Retinal pigment epithelial cell (primary cell): ENCODE measurements around the gene TNPO3.

ENCODE experiments used
- DNase-seq: peaks from one replicate; pipeline ENCODE4 v3.0.0-alpha.2; 2010; ENCODE audit warnings: low read depth
- H3K4me3 ChIP-seq: 2 replicates; pipeline ENCODE4 v1.5.1; 2011; ENCODE audit warnings: mild to moderate bottlenecking, low read length, control low read depth, moderate library complexity
- TF ChIP-seq, protein P1 (sequence below): conservative IDR thresholded peaks from 2 replicates; pipeline ENCODE4 v1.5.1; 2011; ENCODE audit warnings: low read depth, low read length, control low read depth, inconsistent platforms

The TNPO3 gene

DNA sequence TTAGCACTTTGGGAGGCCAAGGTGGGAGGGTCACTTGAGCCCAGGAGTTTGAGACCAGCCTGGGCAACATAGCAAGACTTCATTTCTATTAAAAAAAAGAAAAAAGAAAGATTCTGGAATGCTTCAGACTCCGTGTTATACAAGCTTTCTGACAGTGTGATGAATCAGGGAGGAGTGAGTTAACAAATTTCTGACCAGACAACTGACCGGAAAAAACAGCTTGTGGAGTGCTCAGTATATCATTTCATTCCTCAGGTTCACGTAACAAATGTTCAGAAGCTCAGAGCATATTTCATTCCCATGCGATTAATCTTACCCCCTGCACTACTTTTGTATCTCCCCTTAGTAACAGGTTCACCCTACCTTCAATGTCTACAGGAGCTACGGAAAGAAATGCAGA, 28.6 kb upstream of the TNPO3 start:
- H3K4me3 ChIP-seq = no peak overlapping the region
- TF ChIP-seq, protein P1, sequence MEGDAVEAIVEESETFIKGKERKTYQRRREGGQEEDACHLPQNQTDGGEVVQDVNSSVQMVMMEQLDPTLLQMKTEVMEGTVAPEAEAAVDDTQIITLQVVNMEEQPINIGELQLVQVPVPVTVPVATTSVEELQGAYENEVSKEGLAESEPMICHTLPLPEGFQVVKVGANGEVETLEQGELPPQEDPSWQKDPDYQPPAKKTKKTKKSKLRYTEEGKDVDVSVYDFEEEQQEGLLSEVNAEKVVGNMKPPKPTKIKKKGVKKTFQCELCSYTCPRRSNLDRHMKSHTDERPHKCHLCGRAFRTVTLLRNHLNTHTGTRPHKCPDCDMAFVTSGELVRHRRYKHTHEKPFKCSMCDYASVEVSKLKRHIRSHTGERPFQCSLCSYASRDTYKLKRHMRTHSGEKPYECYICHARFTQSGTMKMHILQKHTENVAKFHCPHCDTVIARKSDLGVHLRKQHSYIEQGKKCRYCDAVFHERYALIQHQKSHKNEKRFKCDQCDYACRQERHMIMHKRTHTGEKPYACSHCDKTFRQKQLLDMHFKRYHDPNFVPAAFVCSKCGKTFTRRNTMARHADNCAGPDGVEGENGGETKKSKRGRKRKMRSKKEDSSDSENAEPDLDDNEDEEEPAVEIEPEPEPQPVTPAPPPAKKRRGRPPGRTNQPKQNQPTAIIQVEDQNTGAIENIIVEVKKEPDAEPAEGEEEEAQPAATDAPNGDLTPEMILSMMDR = no peak
- no peak for DNase-seq

DNA sequence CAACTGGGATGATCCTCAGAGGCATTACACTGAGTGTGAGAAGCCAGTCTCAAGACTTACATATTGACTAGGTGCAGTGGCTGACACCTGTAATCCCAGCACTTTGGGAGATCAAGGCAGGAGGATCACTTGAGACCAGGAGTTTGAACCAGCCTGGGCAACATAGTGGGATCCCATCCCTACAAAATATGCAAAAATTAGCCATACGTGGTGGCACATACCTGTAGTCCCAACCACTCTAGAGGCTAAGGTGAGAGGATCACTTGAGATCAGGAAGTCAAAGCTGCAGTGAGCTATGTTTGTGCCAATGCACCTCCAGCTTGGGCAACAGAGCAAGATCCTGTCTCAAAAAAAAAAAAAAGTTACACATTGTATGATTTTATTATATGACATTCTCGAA, 23.5 kb upstream of the TNPO3 start:
- DNase-seq = no peak
- TF ChIP-seq, protein P1 = no peak
- H3K4me3 ChIP-seq = no peak overlapping the region

DNA sequence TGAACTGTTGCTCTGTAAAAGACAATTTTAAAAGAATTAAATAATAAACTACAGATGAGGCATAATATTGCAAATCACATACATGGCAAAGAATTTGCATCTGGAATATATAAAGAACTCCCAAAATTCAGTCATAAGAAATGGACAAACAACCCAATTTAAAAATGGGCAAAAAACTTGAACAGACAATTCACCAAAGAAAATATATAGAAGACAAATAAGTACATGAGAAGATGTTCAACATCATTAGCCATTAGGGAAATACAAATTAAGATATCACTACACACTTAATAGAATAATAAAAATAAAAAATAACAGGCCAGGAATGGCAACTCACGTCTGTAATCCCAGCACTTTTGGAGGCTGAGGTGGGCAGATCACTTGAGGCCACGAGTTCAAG, 22.0 kb upstream of the TNPO3 start:
- DNase-seq = no peak
- TF ChIP-seq, protein P1 = no peak
- H3K4me3 ChIP-seq = no peak overlapping the region

DNA sequence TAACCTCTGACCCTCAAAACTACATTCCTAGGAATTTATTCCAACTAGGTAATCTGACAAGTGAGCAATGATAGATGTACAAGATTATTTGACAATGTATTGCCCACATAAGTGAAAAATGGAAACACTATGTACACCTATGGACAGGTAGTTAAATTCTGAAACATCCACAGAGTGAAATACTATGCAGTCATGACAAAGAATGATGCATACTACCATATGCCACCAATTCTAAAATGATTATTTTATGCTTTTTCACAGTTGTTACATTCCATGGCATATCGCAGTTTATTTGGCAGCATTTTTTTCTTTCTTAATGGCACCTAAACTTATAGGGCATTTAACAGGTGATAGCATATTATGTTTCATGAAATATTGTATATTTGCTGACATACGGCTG, 20.1 kb upstream of the TNPO3 start:
- TF ChIP-seq, protein P1 = no peak
- H3K4me3 ChIP-seq = no peak overlapping the region
- no peak for DNase-seq

DNA sequence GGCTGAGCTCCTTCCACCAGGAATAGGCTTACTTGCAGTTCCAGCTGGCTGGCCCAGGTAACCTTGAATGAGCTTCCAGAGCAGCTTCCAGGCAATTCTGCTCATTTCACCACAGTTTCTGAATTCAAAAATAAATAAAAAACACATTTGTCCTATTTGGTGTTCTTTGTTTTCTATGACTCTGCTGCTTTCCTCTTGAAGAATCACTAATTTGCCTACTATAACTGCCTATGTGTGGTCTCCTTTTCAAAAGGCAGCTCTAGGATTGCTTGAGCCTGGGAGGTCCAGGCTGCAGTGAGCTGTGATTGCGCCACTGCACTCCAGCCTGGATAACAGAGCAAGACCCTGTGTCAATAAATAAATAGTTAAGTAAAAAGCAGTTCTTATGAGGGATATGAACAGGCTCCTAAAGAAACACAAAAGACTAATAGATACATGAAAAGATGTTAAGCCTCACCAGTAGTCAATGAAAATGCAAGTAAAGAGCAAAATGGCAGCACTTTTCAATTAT, 19.5 kb upstream of the TNPO3 start:
- H3K4me3 ChIP-seq = no peak overlapping the region
- no peak for DNase-seq
- TF ChIP-seq, protein P1 = no peak

DNA sequence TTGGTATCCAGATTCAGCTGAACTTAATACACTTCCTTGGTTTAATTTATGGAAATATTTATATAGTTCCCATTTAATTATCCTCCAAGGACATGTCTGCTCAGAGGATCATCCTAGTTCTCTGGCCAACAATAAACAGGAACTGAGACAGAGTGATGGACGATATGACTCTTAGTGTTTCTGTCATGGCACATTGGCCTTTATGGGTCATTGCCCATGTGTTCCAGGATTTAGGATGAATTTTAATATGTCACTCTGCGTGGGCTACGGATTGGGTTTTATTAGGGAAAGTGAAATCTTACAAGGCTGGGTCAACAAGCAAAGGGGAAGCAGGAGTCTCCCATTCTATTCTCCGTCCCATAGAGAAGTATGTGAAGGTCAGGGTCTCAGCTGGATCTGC, 18.8 kb upstream of the TNPO3 start:
- TF ChIP-seq, protein P1 = no peak
- no peak overlapping the region for H3K4me3 ChIP-seq
- DNase-seq = no peak

DNA sequence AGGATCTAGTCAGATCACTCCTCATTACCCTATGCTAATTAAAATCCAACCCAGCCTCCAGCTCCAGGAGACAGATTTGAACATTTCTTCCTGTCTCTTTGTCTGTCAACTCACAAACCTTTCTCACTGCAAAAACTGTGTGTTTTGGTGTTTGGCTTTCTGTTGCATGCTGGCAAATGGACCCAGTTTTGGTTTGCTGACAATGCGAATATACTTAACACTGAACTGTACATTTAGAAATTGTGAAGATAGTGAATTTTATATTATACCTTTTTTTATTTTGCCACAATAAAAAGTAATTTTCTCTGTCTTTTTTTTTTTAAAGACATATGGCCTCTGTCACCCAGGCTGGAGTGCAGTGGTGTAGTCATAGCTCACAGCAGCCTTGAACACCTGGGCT, 18.3 kb upstream of the TNPO3 start:
- TF ChIP-seq, protein P1 = no peak
- H3K4me3 ChIP-seq = no peak overlapping the region
- DNase-seq = no peak
